ENCODE measurements around the gene SH3RF3.

DNA sequence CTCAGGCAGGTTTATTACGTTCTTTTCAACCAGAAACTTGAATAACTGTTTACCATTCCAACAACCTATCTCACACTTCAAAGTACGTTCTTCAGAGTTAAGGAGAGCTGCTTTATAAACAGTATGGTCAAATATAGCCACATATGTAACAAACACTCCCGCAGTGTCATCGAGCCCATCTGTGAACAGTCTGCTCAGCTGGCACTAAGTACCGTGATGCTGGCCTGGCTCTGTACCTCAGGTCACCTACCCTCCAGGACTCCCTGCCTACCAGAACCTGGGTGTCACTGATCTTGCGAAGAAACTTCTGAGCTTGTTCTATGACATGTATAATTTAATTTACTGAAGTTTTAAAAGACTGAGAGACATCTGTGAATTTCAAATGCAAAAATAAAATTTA is 413.4 kb downstream of the SH3RF3 start:
- TF ChIP-seq CTCF (optimal IDR thresholded peaks at IDR 0.05 in 1 of 3, IDR thresholded peaks at IDR 0.05 in 1 of 3, conservative IDR thresholded peaks at IDR 0.05 in 1 of 3; ENCODE audit: extremely low read depth in 1 of 3, insufficient read depth in 2 of 3, low read length in 3 of 3) (no peak), EZH2 (IDR thresholded peaks at IDR 0.05; ENCODE audit: low read length) (no peak)

All from keratinocyte (primary cell).